HepG2 (cell line): Measurements from ENCODE around the gene FAM32A. TPM values are rescaled to one million over a fixed set of nuclear protein-coding genes. Genes with fewer than 3 reads are reported as not detected.

ENCODE experiments used
- ATAC-seq: fragments of 200-7000 bp; cut with Tn5 transposase; 3 replicates; pipeline ENCODE4 v1.9.1; 2020; ENCODE audit warnings: mild to moderate bottlenecking, moderate library complexity
- BruUV-seq: library from RNA; stranded (reverse); fragments of 400-500 nt; replicated peaks from 2 replicates; lab custom pipeline; 2021; lab: Mats Ljungman, UMichigan
- CTCF ChIA-PET: fragments of 300-600 bp; formaldehyde crosslinking; extraction: SDS; loops from one replicate; lab custom pipeline; 2021; ENCODE audit warnings: low total read pairs, inconsistent platforms, low intra/inter-chr PET ratio; lab: Yijun Ruan, JAX
- POLR2A ChIA-PET: fragments of 350-600 bp; sonication (Branson Sonifier 250); formaldehyde crosslinking; loops from one replicate; lab custom pipeline; 2020; ENCODE audit warnings: antibody characterized with exemption, inconsistent platforms; lab: Yijun Ruan, JAX
- DNase-seq: peaks from one replicate; pipeline ENCODE4 v3.0.0-alpha.2; 2015; ENCODE audit warnings: low spot score
- FAIRE-seq: peaks from 3 replicates; lab custom pipeline; 2011; peaks lifted over from hg19 to GRCh38; lab: Jason Lieb, UNC
- H2AFZ ChIP-seq: one replicate; pipeline ENCODE4 v1.6.1; 2011; ENCODE audit warnings: low read length, inconsistent platforms
- H3K27ac ChIP-seq: fragments of 300-600 bp; 3 replicates; pipeline ENCODE4 v1.8.0; 2011; ENCODE audit warnings: mixed run types, mild to moderate bottlenecking, mixed read lengths, low read length, inconsistent platforms; ENCODE audit not compliant: insufficient read depth; ENCODE audit errors: extremely low read length
- H3K27me3 ChIP-seq, 2 experiments: fragments of 200-600 bp in 1 of 2; 2 replicates in 1 of 2; 3 replicates in 1 of 2; pipeline versions ENCODE4 v1.6.0 to v1.8.0; 2011; ENCODE audit warnings: low read length in 2 of 2, mild to moderate bottlenecking in 2 of 2, moderate library complexity in 2 of 2, inconsistent platforms in 1 of 2; ENCODE audit not compliant: insufficient read depth in 2 of 2, control insufficient read depth in 1 of 2
- H3K36me3 ChIP-seq, 2 experiments: fragments of 200-600 bp in 1 of 2; replicated peaks in 1 of 2; 2 replicates in 1 of 2; 3 replicates in 1 of 2; pipeline versions ENCODE4 v1.5.1 to v1.8.0; 2011; ENCODE audit warnings: low read length in 2 of 2, inconsistent platforms in 1 of 2; ENCODE audit not compliant: insufficient read depth in 2 of 2, control insufficient read depth in 1 of 2
- H3K4me1 ChIP-seq: 2 replicates; pipeline ENCODE4 v1.5.1; 2012; ENCODE audit warnings: low read length, inconsistent platforms; ENCODE audit not compliant: insufficient read depth
- H3K4me2 ChIP-seq: 2 replicates; pipeline ENCODE4 v1.6.0; 2011; ENCODE audit warnings: low read depth, low read length, inconsistent platforms
- H3K4me3 ChIP-seq, 3 experiments: fragments of 200-600 bp in 1 of 3; sonication (generic), shearing (Covaris generic) in 1 of 3; replicated peaks in 1 of 3; 2 replicates each; pipeline ENCODE4 v1.5.1; 2011 to 2016; ENCODE audit warnings: low read length in 3 of 3, inconsistent platforms in 2 of 3, low read depth in 2 of 3, mild to moderate bottlenecking in 2 of 3, control low read depth in 1 of 3, mixed read lengths in 1 of 3; ENCODE audit not compliant: insufficient read depth in 1 of 3
- H3K79me2 ChIP-seq: one replicate; pipeline ENCODE4 v1.6.1; 2011; ENCODE audit warnings: low read length, inconsistent platforms; ENCODE audit not compliant: insufficient read depth
- H3K9ac ChIP-seq: 2 replicates; pipeline ENCODE4 v1.6.0; 2011; ENCODE audit warnings: mild to moderate bottlenecking, low read depth, low read length, inconsistent platforms; ENCODE audit not compliant: insufficient read depth
- H3K9me3 ChIP-seq: 2 replicates; pipeline ENCODE4 v1.5.1; 2012; ENCODE audit warnings: mild to moderate bottlenecking, low read length
- H4K20me1 ChIP-seq: 2 replicates; pipeline ENCODE4 v1.6.0; 2011; ENCODE audit warnings: inconsistent platforms, mild to moderate bottlenecking, low read length, moderate library complexity; ENCODE audit not compliant: insufficient read depth
- CENPT ChIP-seq: sonication (generic); formaldehyde crosslinking; IDR thresholded peaks from 2 replicates; pipeline ENCODE4 v1.8.0; 2022; ENCODE audit warnings: low read depth, mild to moderate bottlenecking, moderate library complexity, missing genetic modification reagents
- ETS1 ChIP-seq: sonication (generic); formaldehyde crosslinking; IDR thresholded peaks from 2 replicates; pipeline ENCODE4 v1.4.0; 2020; ENCODE audit warnings: missing genetic modification reagents
- ETV6 ChIP-seq: sonication (generic); formaldehyde crosslinking; conservative IDR thresholded peaks from 2 replicates; pipeline ENCODE4 v1.4.0; 2020; ENCODE audit warnings: missing genetic modification reagents
- JARID2 ChIP-seq: sonication (generic); formaldehyde crosslinking; IDR thresholded peaks from 2 replicates; pipeline ENCODE4 v1.8.1; 2023; ENCODE audit warnings: missing genetic modification reagents, inconsistent platforms; ENCODE audit not compliant: insufficient replicate concordance
- KDM3A ChIP-seq: IDR thresholded peaks from 2 replicates; pipeline ENCODE4 v1.6.1; 2018; ENCODE audit warnings: low read depth, missing compliant biosample characterization
- PRMT3 ChIP-seq: sonication (generic); formaldehyde crosslinking; IDR thresholded peaks from 2 replicates; pipeline ENCODE4 v1.8.1; 2022; ENCODE audit warnings: low read depth, mild to moderate bottlenecking, moderate library complexity, missing genetic modification reagents, borderline replicate concordance
- RCOR2 ChIP-seq: IDR thresholded peaks from 2 replicates; pipeline ENCODE4 v1.6.1; 2016; ENCODE audit warnings: missing biosample characterization, missing genetic modification reagents
- RXRB ChIP-seq: IDR thresholded peaks from 2 replicates; pipeline ENCODE4 v1.6.1; 2016; ENCODE audit warnings: borderline replicate concordance, missing genetic modification reagents, missing compliant biosample characterization
- SMAD1 ChIP-seq: sonication (generic); formaldehyde crosslinking; IDR thresholded peaks from 2 replicates; pipeline ENCODE4 v1.4.0; 2020; ENCODE audit warnings: missing genetic modification reagents, low read depth, mild to moderate bottlenecking, borderline replicate concordance
- TSC22D2 ChIP-seq: sonication (generic); formaldehyde crosslinking; IDR thresholded peaks from 2 replicates; pipeline ENCODE4 v1.5.1; 2020; ENCODE audit warnings: missing genetic modification reagents, mild to moderate bottlenecking, borderline replicate concordance
- ZEB1 ChIP-seq: IDR thresholded peaks from 2 replicates; pipeline ENCODE4 v1.6.1; 2012; ENCODE audit warnings: mild to moderate bottlenecking, low read depth, inconsistent platforms; ENCODE audit not compliant: insufficient replicate concordance
- ZNF276 ChIP-seq: sonication (generic); formaldehyde crosslinking; IDR thresholded peaks from 2 replicates; pipeline ENCODE4 v1.4.0; 2020; ENCODE audit warnings: mild to moderate bottlenecking, low read depth, missing genetic modification reagents
- ZNF703 ChIP-seq: sonication (generic); formaldehyde crosslinking; IDR thresholded peaks from 2 replicates; pipeline ENCODE4 v1.5.1; 2020; ENCODE audit warnings: missing genetic modification reagents, mild to moderate bottlenecking, moderate library complexity, borderline replicate concordance
- ZNF747 ChIP-seq: sonication (generic); formaldehyde crosslinking; IDR thresholded peaks from 2 replicates; pipeline ENCODE4 v1.8.1; 2023; ENCODE audit warnings: missing genetic modification reagents, mild to moderate bottlenecking, borderline replicate concordance
- WGBS: methylation state at CpG from one replicate; pipeline ENCODE4 v1.1.6; 2017; ENCODE audit warnings: low lambda C conversion rate; 5-methylcytosine and 5-hydroxymethylcytosine counted together
- in situ Hi-C: cut with HindIII; loops from 2 replicates; pipeline ENCODE4 v1.10.0; 2017; ENCODE audit warnings: low pct_unique_long_range_greater_than_20kb; ENCODE audit not compliant: extremely low pct_ligation_motif_present
- intact Hi-C: fragments of 100-400 bp; cut with micrococcal nuclease; formaldehyde crosslinking; loops from one replicate; pipeline ENCODE4 v1.10.0; 2022; ENCODE audit not compliant: unreplicated experiment
- polyA plus RNA-seq, 8 experiments: library from polyadenylated mRNA; depleted of rRNA in 3 of 8; stranded (reverse) in 7 of 8; unstranded in 1 of 8; fragments of >200 nt; fragmentation: Illumina TruSeq in 4 of 8; extraction: Trizol in 4 of 8; gene quantifications; 2 replicates each; pipeline versions ENCODE4 v1.2.1 to v1.2.3, GENCODE V29; 2011 to 2016; ENCODE audit warnings: low read depth in 4 of 8, missing spikeins in 1 of 8, mixed read lengths in 1 of 8; ENCODE audit not compliant: insufficient read depth in 1 of 8
- total RNA-seq, 5 experiments: library from RNA; depleted of rRNA; stranded (reverse); fragments of >200 nt; fragmentation: Illumina TruSeq; extraction: Trizol; gene quantifications; 2 replicates each; pipeline ENCODE4 v1.2.3, GENCODE V29; 2016; ENCODE audit warnings: low read depth in 1 of 5

The FAM32A gene
- total and polyA plus RNA-seq, 2 of the 13 experiments (the other 11 are each of a cell fraction or from before 2014, with no cell fraction given), result 85.8 to 86.2 TPM

- no peak overlapping the region for H3K4me3 ChIP-seq
- ChIA-PET CTCF (no interaction called here), POLR2A (no interaction called here)
- H3K79me2 ChIP-seq, result no peaks in the 10 kb centered on the region
- no peak overlapping the region for H3K27ac ChIP-seq
- no peak overlapping the region for H3K9ac ChIP-seq
- no peak for ATAC-seq
- in situ Hi-C loops (no loop called here), intact Hi-C loops (no loop called here)
- no TSS peak for BruUV-seq
- 97% methylated on average over 23 of the region's 32 CpGs for WGBS
- FAIRE-seq, result no peak
- DNase-seq, result no peak
- H2AFZ ChIP-seq, result no peak overlapping the region
- H4K20me1 ChIP-seq, result no peaks in the 10 kb centered on the region
- H3K36me3 ChIP-seq, result peaks cover 19 to 63% of the 10 kb centered on the region in 2 experiments
- no peaks in the 10 kb centered on the region for H3K4me1 ChIP-seq
- H3K9me3 ChIP-seq, result peaks cover 23% of the 10 kb centered on the region
- no peak overlapping the region for H3K4me2 ChIP-seq
- no peak for TF ChIP-seq ZNF276
- no peak for TF ChIP-seq ZEB1
- TF ChIP-seq CENPT (CRISPR knock-in tag), result no peak
- no peak for TF ChIP-seq TSC22D2 (CRISPR knock-in tag)
- no peak for TF ChIP-seq ZNF703
- no peak for TF ChIP-seq PRMT3 (CRISPR knock-in tag)
- no peak for TF ChIP-seq ZNF747 (CRISPR knock-in tag)
- TF ChIP-seq RXRB (CRISPR knock-in tag), result no peak
- no peak for TF ChIP-seq ETS1
- no peak for TF ChIP-seq RCOR2 (CRISPR knock-in tag)
- TF ChIP-seq SMAD1 (CRISPR knock-in tag), result no peak
- TF ChIP-seq ETV6 (CRISPR knock-in tag), result no peak
- no peak for TF ChIP-seq KDM3A (CRISPR knock-in tag)
- TF ChIP-seq JARID2 (CRISPR knock-in tag), result no peak
- H3K27me3 ChIP-seq, result no peaks in the 10 kb centered on the region
These were observed 39.3 kb downstream of the FAM32A start for GRCh38 chr19:16224293-16225045.
